PC-9 (cell line): ENCODE results near the gene CRYGN.

Experiments
- EZH2 ChIP-seq: fragments of 200-600 bp; sonication (generic); IDR thresholded peaks from 2 replicates; pipeline ENCODE4 v1.8.0; 2017; ENCODE audit warnings: antibody characterized with exemption, low read depth
- TF ChIP-seq, protein P1 (sequence below): fragments of 200-600 bp; sonication (generic); conservative IDR thresholded peaks from 2 replicates; pipeline ENCODE4 v1.6.1; 2017; ENCODE audit warnings: mixed run types, antibody characterized with exemption, mild to moderate bottlenecking, moderate library complexity

- TF ChIP-seq, protein P1, sequence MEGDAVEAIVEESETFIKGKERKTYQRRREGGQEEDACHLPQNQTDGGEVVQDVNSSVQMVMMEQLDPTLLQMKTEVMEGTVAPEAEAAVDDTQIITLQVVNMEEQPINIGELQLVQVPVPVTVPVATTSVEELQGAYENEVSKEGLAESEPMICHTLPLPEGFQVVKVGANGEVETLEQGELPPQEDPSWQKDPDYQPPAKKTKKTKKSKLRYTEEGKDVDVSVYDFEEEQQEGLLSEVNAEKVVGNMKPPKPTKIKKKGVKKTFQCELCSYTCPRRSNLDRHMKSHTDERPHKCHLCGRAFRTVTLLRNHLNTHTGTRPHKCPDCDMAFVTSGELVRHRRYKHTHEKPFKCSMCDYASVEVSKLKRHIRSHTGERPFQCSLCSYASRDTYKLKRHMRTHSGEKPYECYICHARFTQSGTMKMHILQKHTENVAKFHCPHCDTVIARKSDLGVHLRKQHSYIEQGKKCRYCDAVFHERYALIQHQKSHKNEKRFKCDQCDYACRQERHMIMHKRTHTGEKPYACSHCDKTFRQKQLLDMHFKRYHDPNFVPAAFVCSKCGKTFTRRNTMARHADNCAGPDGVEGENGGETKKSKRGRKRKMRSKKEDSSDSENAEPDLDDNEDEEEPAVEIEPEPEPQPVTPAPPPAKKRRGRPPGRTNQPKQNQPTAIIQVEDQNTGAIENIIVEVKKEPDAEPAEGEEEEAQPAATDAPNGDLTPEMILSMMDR = no peak
- TF ChIP-seq EZH2 = no peak
These were observed 1.9 kb downstream of the CRYGN start for GRCh38 chr7:151437866-151438516.
